Nephron (organoid): ENCODE data around the gene HDAC5.
"Not testable (repeated sequence)": the region's sequence is repeated elsewhere in the genome, so short reads cannot be mapped to it uniquely, and the experiment has no call there.

Source experiments
- H3K27ac Mint-ChIP-seq, 3 experiments: 2 replicates each; pipeline ENCODE4 v1.8.0; 2020; ENCODE audit warnings: mixed read lengths in 3 of 3, mild to moderate bottlenecking in 2 of 3, moderate library complexity in 1 of 3
- H3K27me3 Mint-ChIP-seq: 2 replicates; pipeline ENCODE4 v1.8.0; 2021; ENCODE audit warnings: low read depth, mild to moderate bottlenecking, moderate library complexity, mixed read lengths
- H3K36me3 Mint-ChIP-seq: 2 replicates; pipeline ENCODE4 v1.8.0; 2020; ENCODE audit warnings: low read depth, mixed read lengths
- H3K4me1 Mint-ChIP-seq: 2 replicates; pipeline ENCODE4 v1.8.0; 2020; ENCODE audit warnings: mixed read lengths
- H3K4me3 Mint-ChIP-seq, 3 experiments: 2 replicates each; pipeline ENCODE4 v1.8.0; 2020; ENCODE audit warnings: mild to moderate bottlenecking in 3 of 3, mixed read lengths in 3 of 3, moderate library complexity in 2 of 3
- H3K9me3 Mint-ChIP-seq: 2 replicates; pipeline ENCODE4 v1.8.0; 2020; ENCODE audit warnings: mixed read lengths
- TF ChIP-seq, protein P1 (sequence below), 3 experiments: fragments of 200-600 bp; sonication (generic); IDR thresholded peaks; one replicate each; pipeline ENCODE4 v1.5.0; 2021; ENCODE audit warnings: antibody characterized with exemption in 3 of 3; ENCODE audit not compliant: unreplicated experiment in 3 of 3

Gene HDAC5

GRCh38 chr17:44147812-44148211 lies 24.4 kb upstream of the HDAC5 start:
- no peaks in the 10 kb centered on the region for H3K9me3 Mint-ChIP-seq
- no peak overlapping the region for H3K27ac Mint-ChIP-seq
- peaks cover 4% of the 10 kb centered on the region for H3K4me1 Mint-ChIP-seq
- H3K4me3 Mint-ChIP-seq = no peak overlapping the region
- peaks cover 15% of the 10 kb centered on the region for H3K36me3 Mint-ChIP-seq
- TF ChIP-seq, protein P1, sequence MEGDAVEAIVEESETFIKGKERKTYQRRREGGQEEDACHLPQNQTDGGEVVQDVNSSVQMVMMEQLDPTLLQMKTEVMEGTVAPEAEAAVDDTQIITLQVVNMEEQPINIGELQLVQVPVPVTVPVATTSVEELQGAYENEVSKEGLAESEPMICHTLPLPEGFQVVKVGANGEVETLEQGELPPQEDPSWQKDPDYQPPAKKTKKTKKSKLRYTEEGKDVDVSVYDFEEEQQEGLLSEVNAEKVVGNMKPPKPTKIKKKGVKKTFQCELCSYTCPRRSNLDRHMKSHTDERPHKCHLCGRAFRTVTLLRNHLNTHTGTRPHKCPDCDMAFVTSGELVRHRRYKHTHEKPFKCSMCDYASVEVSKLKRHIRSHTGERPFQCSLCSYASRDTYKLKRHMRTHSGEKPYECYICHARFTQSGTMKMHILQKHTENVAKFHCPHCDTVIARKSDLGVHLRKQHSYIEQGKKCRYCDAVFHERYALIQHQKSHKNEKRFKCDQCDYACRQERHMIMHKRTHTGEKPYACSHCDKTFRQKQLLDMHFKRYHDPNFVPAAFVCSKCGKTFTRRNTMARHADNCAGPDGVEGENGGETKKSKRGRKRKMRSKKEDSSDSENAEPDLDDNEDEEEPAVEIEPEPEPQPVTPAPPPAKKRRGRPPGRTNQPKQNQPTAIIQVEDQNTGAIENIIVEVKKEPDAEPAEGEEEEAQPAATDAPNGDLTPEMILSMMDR (IDR thresholded peaks at IDR 0.05; ENCODE audit: unreplicated experiment in 3 of 3) = no peak
- no peaks in the 10 kb centered on the region for H3K27me3 Mint-ChIP-seq

DNA sequence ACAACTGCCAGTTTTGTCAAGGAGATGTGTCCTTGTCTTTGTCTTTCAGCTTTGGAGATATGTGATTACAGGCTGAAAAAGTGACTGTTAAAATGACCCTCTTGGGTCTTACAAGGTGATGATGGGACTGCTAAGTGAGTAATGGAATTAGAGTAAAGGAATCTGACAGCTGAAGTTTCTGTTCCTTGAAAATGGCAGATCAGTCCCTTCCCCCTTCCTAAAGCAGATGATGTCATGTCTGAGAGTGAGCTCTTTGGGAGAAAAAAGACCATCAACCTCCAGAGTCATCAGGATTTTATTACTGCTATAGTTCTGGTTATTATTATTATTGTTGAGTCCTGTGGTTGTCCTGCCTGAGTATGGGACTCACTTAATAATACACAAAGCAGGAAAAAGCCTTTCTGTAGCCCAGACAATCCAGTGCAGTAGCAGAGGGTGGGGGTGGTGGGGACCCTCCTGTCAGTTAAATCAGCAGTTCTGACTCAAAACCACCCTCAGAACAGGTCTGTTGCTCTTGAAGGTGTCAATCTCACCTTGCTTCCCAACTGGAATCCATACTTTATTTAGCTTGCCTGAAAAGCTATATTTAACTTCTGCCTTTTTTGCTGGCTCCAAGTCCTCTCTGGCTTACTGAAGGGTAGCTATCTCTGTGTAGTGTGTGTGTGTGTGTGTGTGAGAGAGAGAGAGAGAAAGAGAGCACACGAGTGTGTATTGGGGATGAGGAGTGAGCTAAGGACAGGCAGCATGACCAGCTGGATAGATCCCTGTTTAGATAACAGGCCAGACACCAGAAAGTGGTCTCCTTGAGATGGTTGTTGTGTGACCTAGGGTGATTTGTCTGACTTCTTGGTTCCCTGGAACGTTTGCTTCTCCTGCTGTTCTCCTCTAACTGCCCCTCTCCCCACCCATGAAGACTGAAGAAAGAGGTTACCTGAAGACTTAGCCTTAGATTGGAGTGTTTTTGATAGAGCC lies 23.2 kb upstream of the HDAC5 start:
- no peaks in the 10 kb centered on the region for H3K27me3 Mint-ChIP-seq
- H3K4me1 Mint-ChIP-seq = peaks cover 7% of the 10 kb centered on the region
- peak overlapping the region in 2 of 3 experiments; percentile 5 to 20 for H3K27ac Mint-ChIP-seq
- peaks cover 14% of the 10 kb centered on the region for H3K36me3 Mint-ChIP-seq
- H3K9me3 Mint-ChIP-seq = no peaks in the 10 kb centered on the region
- H3K4me3 Mint-ChIP-seq = peak overlapping the region in 1 of 3 experiments; percentile 35
- TF ChIP-seq, protein P1 (IDR thresholded peaks at IDR 0.05; ENCODE audit: unreplicated experiment in 3 of 3) = no peak

- Mint-ChIP-seq H3K4me3 (peak overlapping the region; percentile 16 to 50 (median 37)), H3K36me3 (peaks cover 14% of the 10 kb centered on the region), H3K9me3 (no peaks in the 10 kb centered on the region), H3K27me3 (no peaks in the 10 kb centered on the region), H3K4me1 (peaks cover 10% of the 10 kb centered on the region), H3K27ac (no peak overlapping the region)
- TF ChIP-seq, protein P1 (IDR thresholded peaks at IDR 0.05; ENCODE audit: unreplicated experiment in 3 of 3) = no peak
Measured at GRCh38 chr17:44144966-44145739, 21.7 kb upstream of the HDAC5 start.

DNA sequence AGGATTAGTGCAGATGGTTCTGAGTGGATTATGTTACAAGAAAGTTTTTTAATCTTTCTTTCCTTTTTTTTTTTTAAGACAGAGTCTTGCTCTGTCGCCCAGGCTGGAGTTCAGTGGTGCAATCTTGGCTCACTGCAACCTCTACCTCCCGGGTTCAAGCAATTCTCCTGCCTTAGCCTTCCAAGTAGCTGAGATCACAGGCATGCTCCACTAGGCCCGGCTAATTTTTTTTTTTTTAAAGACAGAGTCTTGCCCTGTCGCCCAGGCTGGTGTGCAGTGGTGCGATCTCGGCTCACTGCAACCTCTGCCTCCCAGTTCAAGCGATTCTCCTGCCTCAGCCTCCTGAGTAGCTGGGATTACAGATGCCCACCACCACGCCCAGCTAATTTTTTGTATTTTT lies 20.5 kb upstream of the HDAC5 start:
- H3K4me3 Mint-ChIP-seq = peak overlapping the region; percentile 65 to 74 (median 71)
- not testable (repeated sequence) for H3K27me3 Mint-ChIP-seq, H3K27ac Mint-ChIP-seq

DNA sequence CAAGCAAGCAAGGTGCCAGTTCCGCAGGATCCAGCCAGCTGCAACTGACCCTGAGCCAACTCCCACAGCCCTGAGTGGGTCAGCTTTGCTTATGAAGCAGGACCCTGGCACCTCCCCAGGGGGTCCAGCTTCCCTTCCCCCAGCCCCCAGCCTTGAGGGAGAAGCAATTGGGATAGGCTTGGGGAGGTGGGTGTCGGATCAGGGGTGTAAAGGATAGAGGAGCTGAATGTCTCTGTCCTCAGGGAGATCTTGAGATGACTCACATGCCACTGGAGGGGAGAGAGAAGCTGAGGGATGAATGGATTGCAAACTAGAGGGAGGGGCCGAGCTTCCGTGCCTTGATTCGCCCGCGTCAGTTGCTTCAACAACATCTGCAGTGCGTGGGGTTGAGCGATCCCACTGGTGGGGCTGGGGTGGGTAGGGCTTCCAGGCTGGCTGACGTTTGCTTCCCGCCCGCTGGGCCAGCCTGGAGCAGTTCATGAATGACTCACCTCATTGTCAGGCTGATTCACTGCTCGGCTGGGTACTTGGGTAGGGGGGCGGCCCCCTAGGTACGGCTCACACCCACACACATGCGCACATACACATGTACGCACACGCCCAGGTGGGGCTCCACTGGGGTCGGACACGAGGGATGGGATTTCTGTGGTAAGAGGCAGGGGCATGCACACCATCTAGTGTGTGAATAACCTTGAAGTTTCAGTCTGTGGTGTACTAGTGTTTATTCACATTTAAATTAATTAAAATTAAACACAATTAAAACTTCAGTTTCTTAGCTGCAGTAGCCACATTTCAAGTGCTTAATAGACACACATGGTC lies 14.7 kb upstream of the HDAC5 start:
- TF ChIP-seq, protein P1 (IDR thresholded peaks at IDR 0.05; ENCODE audit: unreplicated experiment in 3 of 3) = no peak
- Mint-ChIP-seq H3K27me3 (peaks cover 5% of the 10 kb centered on the region), H3K36me3 (no peaks in the 10 kb centered on the region), H3K4me3 (peak overlapping the region; percentile 50 to 66 (median 58)), H3K4me1 (peaks cover 19% of the 10 kb centered on the region), H3K9me3 (no peaks in the 10 kb centered on the region), H3K27ac (peak overlapping the region in 1 of 3 experiments; percentile 3)

More for the DNA sequence above, 20.5 kb upstream of the HDAC5 start:
- peaks cover 14% of the 10 kb centered on the region for H3K36me3 Mint-ChIP-seq
- not testable (repeated sequence) for H3K9me3 Mint-ChIP-seq, H3K4me1 Mint-ChIP-seq
